RWPE1 (cell line): ENCODE measurements around the gene PC.
"Not testable (repeated sequence)": the region's sequence is repeated elsewhere in the genome, so short reads cannot be mapped to it uniquely, and the experiment has no call there.

Experiments used
- CTCF ChIA-PET: fragments of 350-600 bp; sonication (Branson Sonifier 250); formaldehyde crosslinking; extraction: SDS; loops from one replicate; lab custom pipeline; 2021; lab: Yijun Ruan, JAX
- POLR2A ChIA-PET: fragments of 400-600 bp; formaldehyde crosslinking; extraction: SDS; loops from one replicate; lab custom pipeline; 2020; ENCODE audit warnings: antibody characterized with exemption; ENCODE audit not compliant: low non-redundant PET; lab: Yijun Ruan, JAX
- DNase-seq: peaks from one replicate; pipeline ENCODE4 v3.0.0; 2012; ENCODE audit warnings: low spot score
- H3K27ac ChIP-seq: fragments of 450-650 bp; 2 replicates; pipeline ENCODE4 v1.5.1; 2017
- TF ChIP-seq, protein P1 (sequence below): fragments of 450-650 bp; conservative IDR thresholded peaks from 2 replicates; pipeline ENCODE4 v1.5.1; 2017; ENCODE audit warnings: low read depth, mild to moderate bottlenecking

The PC gene

GRCh38 chr11:66967670-66968425 is 9.7 kb upstream of the PC start:
- peak overlapping the region; percentile 98 for H3K27ac ChIP-seq
- CTCF ChIA-PET = interaction anchor here (0.6 kb wide), 1 partner anchor 52 kb away, joined by 6 read pairs; no protein-coding TSS in a partner anchor
- TF ChIP-seq, protein P1, sequence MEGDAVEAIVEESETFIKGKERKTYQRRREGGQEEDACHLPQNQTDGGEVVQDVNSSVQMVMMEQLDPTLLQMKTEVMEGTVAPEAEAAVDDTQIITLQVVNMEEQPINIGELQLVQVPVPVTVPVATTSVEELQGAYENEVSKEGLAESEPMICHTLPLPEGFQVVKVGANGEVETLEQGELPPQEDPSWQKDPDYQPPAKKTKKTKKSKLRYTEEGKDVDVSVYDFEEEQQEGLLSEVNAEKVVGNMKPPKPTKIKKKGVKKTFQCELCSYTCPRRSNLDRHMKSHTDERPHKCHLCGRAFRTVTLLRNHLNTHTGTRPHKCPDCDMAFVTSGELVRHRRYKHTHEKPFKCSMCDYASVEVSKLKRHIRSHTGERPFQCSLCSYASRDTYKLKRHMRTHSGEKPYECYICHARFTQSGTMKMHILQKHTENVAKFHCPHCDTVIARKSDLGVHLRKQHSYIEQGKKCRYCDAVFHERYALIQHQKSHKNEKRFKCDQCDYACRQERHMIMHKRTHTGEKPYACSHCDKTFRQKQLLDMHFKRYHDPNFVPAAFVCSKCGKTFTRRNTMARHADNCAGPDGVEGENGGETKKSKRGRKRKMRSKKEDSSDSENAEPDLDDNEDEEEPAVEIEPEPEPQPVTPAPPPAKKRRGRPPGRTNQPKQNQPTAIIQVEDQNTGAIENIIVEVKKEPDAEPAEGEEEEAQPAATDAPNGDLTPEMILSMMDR = no peak
- POLR2A ChIA-PET = no interaction called here
- DNase-seq = peak; percentile 66

GRCh38 chr11:66966351-66966750 is 8.2 kb upstream of the PC start:
- H3K27ac ChIP-seq = peak overlapping the region; percentile 98
- CTCF ChIA-PET = interaction anchor here (0.7 kb wide), 1 partner anchor 10 kb away, joined by 3 read pairs; no protein-coding TSS in a partner anchor
- DNase-seq = no peak
- POLR2A ChIA-PET = no interaction called here
- TF ChIP-seq, protein P1 = no peak

DNA sequence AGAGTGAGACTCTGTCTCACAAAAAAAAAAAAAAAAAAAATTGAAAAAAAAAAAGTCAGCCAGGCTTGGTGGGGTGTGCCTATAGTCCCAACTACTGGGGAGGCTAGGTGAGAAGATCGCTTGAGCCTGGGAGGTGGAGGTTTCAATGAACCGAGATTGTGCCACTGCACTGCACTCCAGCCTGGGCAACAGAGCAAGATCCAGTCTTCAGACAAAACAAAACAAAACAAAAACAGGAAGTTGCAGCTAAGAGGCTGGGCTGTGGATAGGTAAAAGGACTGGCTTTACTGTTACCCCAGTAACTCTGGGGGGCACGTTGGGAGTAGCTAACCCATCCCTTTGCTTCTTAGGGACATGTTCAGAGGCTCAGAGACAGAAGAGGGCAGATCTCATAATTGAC is 6.3 kb upstream of the PC start:
- TF ChIP-seq, protein P1 = no peak
- ChIA-PET POLR2A (no interaction called here), CTCF (interaction anchor here (0.6 kb wide), 1 partner anchor 11 kb away, joined by 5 read pairs; no protein-coding TSS in a partner anchor)
- peak overlapping the region; percentile 98 for H3K27ac ChIP-seq
- no peak for DNase-seq

DNA sequence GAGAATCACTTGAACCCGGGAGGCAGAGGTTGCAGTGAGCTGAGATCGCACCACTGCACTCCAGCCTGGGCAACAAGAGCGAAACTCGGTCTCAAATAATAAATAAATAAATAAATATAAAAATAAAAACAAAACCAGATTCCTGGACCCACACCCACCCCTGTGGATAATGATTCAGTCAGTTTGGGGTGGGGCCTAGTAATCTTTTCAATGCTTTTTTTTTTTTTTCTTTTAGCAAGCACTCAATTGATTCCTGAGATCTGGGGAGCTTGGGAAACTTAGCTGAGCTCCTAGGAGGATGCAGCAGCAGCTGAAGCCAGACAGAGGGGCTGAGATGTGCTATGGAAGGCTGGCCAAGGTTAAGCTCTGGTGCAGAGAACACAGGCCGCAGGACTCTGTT is 4.6 kb upstream of the PC start:
- peak overlapping the region; percentile 52 for H3K27ac ChIP-seq
- CTCF ChIA-PET = interaction anchor here (0.6 kb wide), 1 partner anchor 205 kb away, joined by 3 read pairs; no protein-coding TSS in a partner anchor

DNA sequence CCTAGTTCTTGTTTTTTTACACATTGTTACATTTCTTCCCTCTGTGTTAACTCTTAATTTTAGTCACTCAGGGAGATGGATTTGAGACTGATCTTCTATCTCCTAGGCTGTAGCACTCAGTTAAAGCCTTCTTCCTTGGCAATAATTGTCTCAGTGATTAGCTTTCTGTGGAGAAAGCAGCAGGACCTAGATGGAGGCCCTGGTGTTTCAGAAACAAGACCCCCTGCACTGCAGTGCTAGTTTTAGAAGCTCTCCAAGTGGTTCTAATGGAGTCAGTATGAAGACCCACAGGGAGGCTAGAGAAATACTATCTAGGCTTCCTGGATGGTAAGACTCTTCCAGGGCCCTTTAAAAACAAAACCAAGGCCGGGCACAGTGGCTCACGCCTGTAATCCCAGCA is 4.1 kb upstream of the PC start:
- POLR2A ChIA-PET = no interaction called here
- no peak for DNase-seq
- peak overlapping the region; percentile 52 for H3K27ac ChIP-seq
- CTCF ChIA-PET = no interaction called here
- TF ChIP-seq, protein P1 = no peak

More for the DNA sequence above, 4.6 kb upstream of the PC start:
- TF ChIP-seq, protein P1 = no peak
- POLR2A ChIA-PET = no interaction called here
- no peak for DNase-seq

GRCh38 chr11:66961691-66962213 is 3.6 kb upstream of the PC start:
- peak overlapping the region; percentile 52 for H3K27ac ChIP-seq
- POLR2A ChIA-PET, CTCF ChIA-PET, DNase-seq: not testable (repeated sequence)

DNA sequence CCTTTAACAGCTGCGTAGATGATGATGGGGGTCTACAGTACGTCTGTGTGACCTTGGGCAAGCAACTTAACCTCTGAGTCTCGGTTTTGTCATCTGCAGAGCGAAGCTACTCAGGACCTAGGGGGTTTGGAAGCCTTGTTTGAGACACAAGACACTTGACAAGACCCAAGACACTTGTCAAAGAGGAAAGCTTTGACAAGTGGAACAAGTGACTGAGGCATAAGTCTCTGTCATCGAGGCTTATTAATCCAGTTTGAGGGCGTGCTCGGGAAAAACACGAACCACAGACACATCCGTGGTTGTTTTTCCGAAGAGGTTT is 732 bp upstream of the PC start:
- CTCF ChIA-PET = interaction anchor here (1.3 kb wide), 1 partner anchor 17 kb away, joined by 5 read pairs; no protein-coding TSS in a partner anchor
- H3K27ac ChIP-seq = peak overlapping the region; percentile 81
- POLR2A ChIA-PET = interaction anchor here (0.5 kb wide), 1 partner anchor 160 kb away, joined by 3 read pairs; no protein-coding TSS in a partner anchor
- TF ChIP-seq, protein P1 = no peak
- DNase-seq = no peak
